Activated naive CD4-positive, alpha-beta T cell treated with anti-CD3 and anti-CD28 coated beads, Interleukin-2, amount 50 U/mL, for 24 hours (primary cell): ENCODE data around the gene UGT1A3.

Source experiments
- H3K27ac Mint-ChIP-seq: one replicate; pipeline ENCODE4 v1.8.0; 2021; ENCODE audit warnings: mild to moderate bottlenecking, mixed read lengths
- H3K27me3 Mint-ChIP-seq: one replicate; pipeline ENCODE4 v1.8.0; 2021; ENCODE audit warnings: mixed read lengths
- H3K36me3 Mint-ChIP-seq: one replicate; pipeline ENCODE4 v1.8.0; 2021; ENCODE audit warnings: mixed read lengths
- H3K4me1 Mint-ChIP-seq: one replicate; pipeline ENCODE4 v1.8.0; 2021; ENCODE audit warnings: mixed read lengths
- H3K4me3 Mint-ChIP-seq: one replicate; pipeline ENCODE4 v1.8.0; 2021; ENCODE audit warnings: mild to moderate bottlenecking, mixed read lengths
- H3K9me3 Mint-ChIP-seq: one replicate; pipeline ENCODE4 v1.8.0; 2021; ENCODE audit warnings: mixed read lengths

The UGT1A3 gene

DNA sequence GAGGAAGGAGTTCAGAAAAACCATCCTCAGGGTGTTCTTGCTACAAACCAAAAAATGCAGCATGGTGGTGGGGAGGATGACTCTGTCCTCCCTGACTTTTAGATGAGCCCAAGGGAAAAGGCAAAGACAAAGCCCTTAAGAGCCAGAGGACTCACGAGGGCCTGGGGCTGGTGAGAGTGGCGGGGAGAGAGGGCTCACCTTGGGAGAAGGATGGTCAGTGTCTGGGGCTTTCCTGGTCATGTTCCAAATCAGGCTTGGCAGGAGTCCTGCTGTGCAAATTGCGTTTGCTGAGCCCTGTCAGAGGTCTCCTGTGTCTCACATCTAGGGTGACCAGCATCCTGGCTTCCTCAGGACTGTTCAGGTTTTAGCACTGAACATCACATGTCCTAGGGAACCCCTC, 35.9 kb downstream of the UGT1A3 start:
- Mint-ChIP-seq H3K27ac (no peak overlapping the region), H3K4me3 (no peak overlapping the region), H3K9me3 (no peaks in the 10 kb centered on the region), H3K27me3 (peaks cover 12% of the 10 kb centered on the region), H3K36me3 (no peaks in the 10 kb centered on the region), H3K4me1 (no peaks in the 10 kb centered on the region)

DNA sequence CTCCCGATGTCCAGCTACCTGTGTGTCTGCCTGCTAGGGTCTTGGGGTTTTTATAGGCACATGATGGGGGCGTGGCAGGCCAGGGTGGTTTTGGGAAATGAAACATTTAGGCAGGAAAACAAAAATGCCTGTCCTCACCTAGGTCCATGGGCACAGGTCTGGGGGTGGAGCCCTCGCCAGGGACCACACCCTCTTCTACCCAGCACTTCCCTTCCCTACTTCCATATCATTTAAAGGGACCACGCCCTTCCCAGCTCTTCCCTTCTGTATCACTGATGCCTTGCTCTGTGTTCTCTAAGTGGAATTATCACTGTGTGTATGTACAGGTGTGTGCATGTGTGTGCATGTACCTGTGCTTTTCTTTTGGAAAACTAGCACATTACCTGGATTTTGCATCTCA, 37.6 kb downstream of the UGT1A3 start:
- H3K27me3 Mint-ChIP-seq: peaks cover 12% of the 10 kb centered on the region
- H3K9me3 Mint-ChIP-seq: no peaks in the 10 kb centered on the region
- H3K4me3 Mint-ChIP-seq: no peak overlapping the region
- no peaks in the 10 kb centered on the region for H3K4me1 Mint-ChIP-seq
- no peak overlapping the region for H3K27ac Mint-ChIP-seq
- no peaks in the 10 kb centered on the region for H3K36me3 Mint-ChIP-seq

DNA sequence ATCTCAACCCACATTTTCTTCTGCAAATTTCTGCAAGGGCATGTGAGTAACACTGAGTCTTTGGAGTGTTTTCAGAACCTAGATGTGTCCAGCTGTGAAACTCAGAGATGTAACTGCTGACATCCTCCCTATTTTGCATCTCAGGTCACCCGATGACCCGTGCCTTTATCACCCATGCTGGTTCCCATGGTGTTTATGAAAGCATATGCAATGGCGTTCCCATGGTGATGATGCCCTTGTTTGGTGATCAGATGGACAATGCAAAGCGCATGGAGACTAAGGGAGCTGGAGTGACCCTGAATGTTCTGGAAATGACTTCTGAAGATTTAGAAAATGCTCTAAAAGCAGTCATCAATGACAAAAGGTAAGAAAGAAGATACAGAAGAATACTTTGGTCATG, 39.2 kb downstream of the UGT1A3 start:
- H3K27me3 Mint-ChIP-seq: peaks cover 12% of the 10 kb centered on the region
- H3K36me3 Mint-ChIP-seq: no peaks in the 10 kb centered on the region
- no peaks in the 10 kb centered on the region for H3K4me1 Mint-ChIP-seq
- H3K9me3 Mint-ChIP-seq: no peaks in the 10 kb centered on the region
- H3K4me3 Mint-ChIP-seq: no peak overlapping the region
- no peak overlapping the region for H3K27ac Mint-ChIP-seq

DNA sequence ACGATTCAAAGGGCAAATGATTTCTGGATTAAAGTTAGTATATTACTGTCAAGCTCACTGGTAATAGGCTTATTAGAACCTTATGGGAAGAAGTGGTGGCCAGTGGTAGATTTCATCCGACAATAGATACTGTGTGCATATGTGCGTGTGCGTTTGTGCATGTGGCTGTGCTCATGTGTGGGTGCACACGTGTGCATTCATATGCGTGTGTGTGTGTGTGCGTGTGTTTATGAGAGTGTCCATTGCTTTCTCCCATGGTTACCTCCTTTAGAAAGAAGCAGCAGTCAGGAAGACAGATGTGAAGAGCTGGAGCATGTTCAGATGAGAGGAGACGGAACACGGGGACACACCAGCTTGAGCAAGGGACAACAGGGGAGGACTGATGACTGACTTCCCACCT, 40.4 kb downstream of the UGT1A3 start:
- no peak overlapping the region for H3K27ac Mint-ChIP-seq
- H3K27me3 Mint-ChIP-seq: peaks cover 11% of the 10 kb centered on the region
- no peaks in the 10 kb centered on the region for H3K36me3 Mint-ChIP-seq
- no peak overlapping the region for H3K4me3 Mint-ChIP-seq
- H3K9me3 Mint-ChIP-seq: no peaks in the 10 kb centered on the region
- no peaks in the 10 kb centered on the region for H3K4me1 Mint-ChIP-seq

DNA sequence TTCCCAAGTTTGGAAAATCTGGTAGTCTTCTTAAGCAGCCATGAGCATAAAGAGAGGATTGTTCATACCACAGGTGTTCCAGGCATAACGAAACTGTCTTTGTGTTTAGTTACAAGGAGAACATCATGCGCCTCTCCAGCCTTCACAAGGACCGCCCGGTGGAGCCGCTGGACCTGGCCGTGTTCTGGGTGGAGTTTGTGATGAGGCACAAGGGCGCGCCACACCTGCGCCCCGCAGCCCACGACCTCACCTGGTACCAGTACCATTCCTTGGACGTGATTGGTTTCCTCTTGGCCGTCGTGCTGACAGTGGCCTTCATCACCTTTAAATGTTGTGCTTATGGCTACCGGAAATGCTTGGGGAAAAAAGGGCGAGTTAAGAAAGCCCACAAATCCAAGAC, 43.3 kb downstream of the UGT1A3 start:
- Mint-ChIP-seq H3K27me3 (peaks cover 9% of the 10 kb centered on the region), H3K36me3 (peaks cover 2% of the 10 kb centered on the region), H3K4me3 (no peak overlapping the region), H3K9me3 (no peaks in the 10 kb centered on the region), H3K4me1 (no peaks in the 10 kb centered on the region), H3K27ac (no peak overlapping the region)

DNA sequence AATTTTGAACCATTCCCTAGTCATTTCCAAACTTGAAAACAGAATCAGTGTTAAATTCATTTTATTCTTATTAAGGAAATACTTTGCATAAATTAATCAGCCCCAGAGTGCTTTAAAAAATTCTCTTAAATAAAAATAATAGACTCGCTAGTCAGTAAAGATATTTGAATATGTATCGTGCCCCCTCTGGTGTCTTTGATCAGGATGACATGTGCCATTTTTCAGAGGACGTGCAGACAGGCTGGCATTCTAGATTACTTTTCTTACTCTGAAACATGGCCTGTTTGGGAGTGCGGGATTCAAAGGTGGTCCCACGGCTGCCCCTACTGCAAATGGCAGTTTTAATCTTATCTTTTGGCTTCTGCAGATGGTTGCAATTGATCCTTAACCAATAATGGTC, 43.7 kb downstream of the UGT1A3 start:
- no peaks in the 10 kb centered on the region for H3K4me1 Mint-ChIP-seq
- H3K27ac Mint-ChIP-seq: no peak overlapping the region
- peaks cover 7% of the 10 kb centered on the region for H3K27me3 Mint-ChIP-seq
- peaks cover 2% of the 10 kb centered on the region for H3K36me3 Mint-ChIP-seq
- no peaks in the 10 kb centered on the region for H3K9me3 Mint-ChIP-seq
- H3K4me3 Mint-ChIP-seq: no peak overlapping the region

DNA sequence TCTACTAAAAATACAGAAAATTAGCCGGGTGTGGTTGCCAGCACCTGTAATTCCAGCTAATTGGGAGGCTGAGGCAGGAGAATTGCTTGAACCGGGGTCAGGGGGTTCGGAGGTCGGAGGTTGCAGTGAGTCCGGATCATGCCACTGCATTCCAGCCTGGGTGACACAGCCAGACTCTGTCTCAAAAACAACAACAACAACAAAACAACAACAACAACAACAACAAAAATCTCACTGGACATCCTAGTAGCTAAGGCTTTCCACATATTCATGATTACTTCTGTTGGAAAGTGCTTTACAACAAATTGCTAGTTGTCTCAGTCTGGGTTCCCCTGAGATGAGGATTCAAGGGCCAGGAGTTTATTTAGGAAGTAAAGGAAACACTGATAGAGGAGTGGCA, 45.0 kb downstream of the UGT1A3 start:
- Mint-ChIP-seq H3K9me3 (no peaks in the 10 kb centered on the region), H3K4me3 (no peak overlapping the region), H3K4me1 (no peaks in the 10 kb centered on the region), H3K27ac (no peak overlapping the region), H3K36me3 (peaks cover 2% of the 10 kb centered on the region), H3K27me3 (peaks cover 8% of the 10 kb centered on the region)

DNA sequence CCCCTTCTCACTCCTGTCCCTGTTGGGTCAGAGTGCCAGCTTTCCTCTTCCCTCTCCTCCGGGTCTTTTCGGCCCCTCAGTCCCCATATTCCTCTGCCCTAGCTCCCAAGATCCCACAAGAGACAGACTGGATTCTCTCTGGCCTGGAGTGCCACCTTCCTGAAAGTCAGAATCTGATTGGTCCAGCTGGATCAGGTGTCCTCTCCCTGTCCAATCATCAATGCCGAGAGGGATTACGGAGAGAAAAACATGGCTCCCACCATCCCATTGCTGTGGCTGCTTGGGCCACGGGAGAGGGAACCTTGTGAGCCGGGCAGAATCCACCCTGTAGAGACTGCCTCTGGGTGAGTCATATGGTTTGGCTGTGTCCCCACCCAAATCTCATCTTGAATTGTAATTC, 46.6 kb downstream of the UGT1A3 start:
- H3K9me3 Mint-ChIP-seq: no peaks in the 10 kb centered on the region
- no peak overlapping the region for H3K27ac Mint-ChIP-seq
- H3K4me3 Mint-ChIP-seq: no peak overlapping the region
- no peaks in the 10 kb centered on the region for H3K4me1 Mint-ChIP-seq
- H3K36me3 Mint-ChIP-seq: peaks cover 2% of the 10 kb centered on the region
- peaks cover 11% of the 10 kb centered on the region for H3K27me3 Mint-ChIP-seq

DNA sequence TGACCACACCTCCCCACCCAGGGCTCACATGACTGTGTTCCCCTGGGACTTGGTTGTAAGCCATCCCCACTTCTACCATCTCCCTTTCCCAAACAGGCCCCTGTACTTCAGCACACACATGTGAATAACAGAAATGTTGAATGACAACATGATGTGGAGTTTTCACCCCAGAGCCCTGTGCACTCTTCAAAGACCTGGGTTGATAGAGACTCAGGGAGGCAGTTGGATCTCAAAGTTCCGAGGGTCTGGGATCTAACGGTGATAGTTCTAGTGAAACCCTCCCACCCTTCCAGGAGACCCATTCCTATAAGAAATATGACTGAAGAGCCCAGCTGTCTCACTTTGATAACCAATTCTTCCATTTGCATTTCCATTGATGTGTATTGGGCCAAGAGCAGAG, 49.2 kb downstream of the UGT1A3 start, which contains the start of gene MROH2A:
TSS of gene MROH2A (plus strand) at position 301 of the 400 bp plus-strand sequence. CDS start 1,029 bp downstream, outside the sequence.
- Mint-ChIP-seq H3K27ac (no peak within 1 kb of the TSS), H3K4me3 (no peak within 1 kb of the TSS), H3K4me1 (no peaks in the 10 kb centered on the region), H3K27me3 (peaks cover 18% of the 10 kb centered on the region), H3K36me3 (peaks cover 2% of the 10 kb centered on the region), H3K9me3 (peaks cover 10% of the 10 kb centered on the region)

DNA sequence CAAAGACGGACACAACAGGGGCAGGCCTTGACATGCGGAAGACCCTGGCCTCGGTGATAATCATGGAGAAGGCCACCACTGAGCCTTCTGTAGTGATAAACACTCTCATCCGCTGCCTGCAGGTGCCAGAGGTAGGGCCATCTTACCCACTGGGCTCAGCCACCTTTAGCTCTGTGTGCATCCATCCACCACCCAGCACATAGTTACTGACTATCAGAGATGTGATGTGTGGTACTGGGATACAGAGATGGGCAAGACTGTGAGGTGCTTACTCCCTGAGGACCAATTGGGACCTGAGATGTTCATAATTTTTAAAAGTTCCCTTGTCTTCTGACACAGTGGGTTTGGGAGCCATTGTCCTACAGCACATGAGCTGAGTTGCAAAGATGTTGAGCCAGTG, 50.9 kb downstream of the UGT1A3 start:
- Mint-ChIP-seq H3K9me3 (peaks cover 10% of the 10 kb centered on the region), H3K4me3 (no peak overlapping the region), H3K4me1 (no peaks in the 10 kb centered on the region), H3K36me3 (peaks cover 2% of the 10 kb centered on the region), H3K27me3 (peaks cover 18% of the 10 kb centered on the region), H3K27ac (no peak overlapping the region)

DNA sequence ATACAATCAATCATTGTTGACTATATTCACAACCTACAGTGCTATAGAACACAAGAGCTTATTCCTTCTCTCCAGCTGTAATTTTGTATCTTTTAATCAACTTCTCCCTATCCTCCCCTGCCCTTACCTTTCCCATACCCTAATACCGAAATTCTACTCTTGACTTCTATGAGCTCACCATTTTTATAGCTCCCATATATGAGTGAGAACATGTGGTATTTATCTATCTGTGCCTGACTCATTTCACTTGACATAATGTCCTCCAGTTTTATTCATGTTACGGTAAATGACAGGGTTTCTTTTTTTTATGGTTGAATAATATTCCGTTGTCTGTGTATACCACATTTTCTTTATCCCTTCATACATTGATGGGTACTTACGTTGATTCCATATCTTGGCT, 51.9 kb downstream of the UGT1A3 start:
- Mint-ChIP-seq H3K4me1 (no peaks in the 10 kb centered on the region), H3K9me3 (peaks cover 10% of the 10 kb centered on the region), H3K27me3 (peaks cover 20% of the 10 kb centered on the region), H3K4me3 (no peak overlapping the region), H3K27ac (no peak overlapping the region), H3K36me3 (peaks cover 2% of the 10 kb centered on the region)

DNA sequence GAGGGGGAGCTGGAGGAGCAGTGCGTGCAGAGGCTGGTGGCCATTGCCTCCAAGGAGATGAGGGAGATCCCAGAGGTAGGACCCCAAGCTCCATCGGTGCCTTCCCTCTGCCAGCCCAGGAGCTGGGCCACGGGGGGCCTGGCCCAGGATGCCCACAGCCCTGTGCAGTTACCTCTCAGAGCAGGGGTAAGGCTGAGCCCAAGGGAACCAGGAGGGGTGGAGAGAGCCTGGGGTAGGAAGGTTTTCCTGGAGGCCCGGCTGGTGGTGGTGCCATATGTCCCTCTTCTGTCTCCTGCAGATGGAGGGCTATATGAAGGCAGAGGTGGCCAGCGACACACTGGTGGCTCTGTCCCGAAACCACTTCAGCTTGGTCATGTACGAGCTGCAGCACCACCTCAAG, 60.7 kb downstream of the UGT1A3 start:
- Mint-ChIP-seq H3K27ac (no peak overlapping the region), H3K36me3 (no peaks in the 10 kb centered on the region), H3K4me1 (no peaks in the 10 kb centered on the region), H3K27me3 (peaks cover 7% of the 10 kb centered on the region), H3K4me3 (no peak overlapping the region), H3K9me3 (no peaks in the 10 kb centered on the region)

DNA sequence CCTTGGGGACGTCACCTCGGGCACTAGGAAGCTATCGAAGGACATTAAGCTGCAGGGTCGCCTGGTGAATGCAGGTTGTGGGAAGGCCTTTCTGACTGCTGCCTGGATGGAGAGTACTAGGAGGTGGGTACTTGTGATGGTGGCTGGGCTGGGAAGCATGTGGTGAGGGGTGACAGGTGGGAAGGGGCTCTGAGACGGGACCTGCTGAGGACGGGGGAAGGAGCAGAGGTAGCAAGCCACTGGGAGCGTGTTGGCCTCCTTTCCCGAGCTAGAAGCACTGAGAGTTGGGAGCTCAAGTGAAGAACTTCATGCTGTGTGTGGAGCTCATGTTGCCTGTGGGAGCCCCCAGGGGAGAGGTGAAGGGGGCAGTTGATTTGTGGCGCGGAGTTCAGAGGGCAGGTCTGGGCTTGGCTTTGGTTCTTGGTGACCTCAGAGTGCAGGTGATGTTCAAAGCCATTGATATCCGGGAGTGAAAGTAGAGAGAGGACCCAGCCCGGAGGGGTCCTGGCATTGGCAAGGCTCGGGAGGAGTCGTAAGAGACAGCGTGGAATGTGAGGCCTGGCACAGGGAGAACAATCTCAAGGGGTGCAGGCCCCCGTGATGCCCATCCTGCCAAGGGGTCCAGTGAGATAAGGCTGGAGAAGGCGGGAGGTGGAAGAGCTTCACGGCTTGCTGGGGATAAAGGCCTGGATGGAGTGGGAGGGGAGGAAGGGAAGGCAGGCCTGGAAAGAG, 62.5 kb downstream of the UGT1A3 start:
- Mint-ChIP-seq H3K27ac (no peak overlapping the region), H3K36me3 (no peaks in the 10 kb centered on the region), H3K4me3 (no peak overlapping the region), H3K9me3 (no peaks in the 10 kb centered on the region), H3K27me3 (peaks cover 1% of the 10 kb centered on the region), H3K4me1 (no peaks in the 10 kb centered on the region)

DNA sequence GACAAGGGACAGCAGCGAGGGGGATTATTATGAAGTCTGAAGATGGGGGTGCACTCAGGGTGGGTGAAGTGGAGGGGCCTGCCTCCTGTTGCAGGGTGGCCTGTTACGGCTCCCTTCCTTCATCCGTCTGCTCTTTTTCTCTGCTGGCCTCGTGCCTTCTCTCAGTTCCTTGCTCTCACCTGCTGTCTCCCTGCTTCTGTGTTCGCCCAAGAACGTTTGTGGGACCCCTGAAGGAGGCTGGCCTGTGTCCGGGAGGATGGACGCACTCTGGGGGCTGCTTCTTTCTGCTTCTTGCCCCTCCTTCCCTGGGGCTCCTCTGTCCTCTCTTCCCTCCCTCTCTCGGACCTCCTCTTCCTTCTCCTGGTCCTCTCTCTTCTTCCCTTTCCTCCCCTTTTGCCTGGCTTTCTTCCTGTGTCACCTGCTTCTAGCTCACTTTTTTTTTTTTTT, 63.1 kb downstream of the UGT1A3 start:
- no peaks in the 10 kb centered on the region for H3K27me3 Mint-ChIP-seq
- H3K27ac Mint-ChIP-seq: no peak overlapping the region
- H3K4me3 Mint-ChIP-seq: no peak overlapping the region
- H3K36me3 Mint-ChIP-seq: no peaks in the 10 kb centered on the region
- no peaks in the 10 kb centered on the region for H3K9me3 Mint-ChIP-seq
- no peaks in the 10 kb centered on the region for H3K4me1 Mint-ChIP-seq

DNA sequence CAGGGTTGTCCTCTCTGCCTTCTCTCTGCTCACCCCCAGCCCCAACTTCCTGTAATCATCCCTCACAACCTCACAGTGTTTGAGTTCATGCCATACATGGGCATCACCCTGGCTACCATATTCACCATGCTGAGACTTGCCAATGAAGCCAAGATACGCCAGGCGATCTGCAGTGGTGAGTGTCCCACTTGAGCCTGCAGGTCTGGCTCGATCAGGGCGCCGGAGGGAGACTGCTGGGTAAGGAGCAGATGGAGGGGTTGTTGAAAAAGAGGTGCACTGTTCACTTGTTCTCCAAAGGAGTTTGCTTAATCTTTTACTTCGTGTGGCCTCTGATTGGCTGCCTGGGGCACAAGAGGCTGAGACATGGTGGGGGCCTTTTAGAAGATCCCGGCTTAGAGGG, 63.9 kb downstream of the UGT1A3 start:
- Mint-ChIP-seq H3K27ac (no peak overlapping the region), H3K36me3 (no peaks in the 10 kb centered on the region), H3K4me3 (no peak overlapping the region), H3K27me3 (no peaks in the 10 kb centered on the region), H3K9me3 (no peaks in the 10 kb centered on the region), H3K4me1 (no peaks in the 10 kb centered on the region)

DNA sequence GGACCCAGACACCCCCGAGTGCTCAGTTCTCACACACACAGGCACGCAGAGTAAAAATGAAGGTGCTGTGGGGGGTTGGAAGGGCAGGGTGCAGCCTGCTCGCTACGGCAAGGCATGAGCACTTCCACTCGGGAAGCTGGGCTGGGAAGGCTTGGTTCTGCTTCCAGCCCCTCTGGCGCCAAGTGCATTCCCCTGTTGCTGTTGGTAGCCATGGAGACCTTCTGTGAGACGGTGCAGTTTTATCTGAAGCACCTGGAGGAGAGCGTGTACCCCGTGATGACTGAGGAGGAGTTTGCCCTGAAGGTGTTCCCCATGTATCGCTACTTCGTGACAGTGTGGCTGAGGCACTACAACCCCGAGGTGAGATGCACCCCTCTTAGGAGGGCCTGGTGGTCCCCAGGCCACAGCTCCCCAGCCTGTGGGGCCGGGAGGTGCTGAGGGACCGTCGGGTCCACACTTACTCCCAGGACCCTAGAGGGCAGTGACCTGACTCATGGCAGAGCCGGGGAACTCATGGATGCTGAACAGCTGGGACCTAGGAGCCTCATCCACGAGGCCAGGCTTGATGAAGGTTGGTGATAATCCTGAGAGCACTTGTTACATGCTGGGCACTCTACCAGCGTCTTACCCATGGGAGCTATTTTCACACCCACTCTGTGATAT, 64.8 kb downstream of the UGT1A3 start:
- Mint-ChIP-seq H3K27me3 (no peaks in the 10 kb centered on the region), H3K36me3 (no peaks in the 10 kb centered on the region), H3K4me1 (no peaks in the 10 kb centered on the region), H3K4me3 (no peak overlapping the region), H3K27ac (no peak overlapping the region), H3K9me3 (no peaks in the 10 kb centered on the region)
